Astrocyte (in vitro differentiated cells and primary cell): Measurements from ENCODE around the gene ERF. TPM values are rescaled to one million over a fixed set of nuclear protein-coding genes. Genes with fewer than 3 reads are reported as not detected.
"Not testable (repeated sequence)": the region's sequence is repeated elsewhere in the genome, so short reads cannot be mapped to it uniquely, and the experiment has no call there.

Source experiments
- DNase-seq: peaks from one replicate; pipeline ENCODE4 v3.0.0-alpha.2; 2010; ENCODE audit warnings: low read depth
- FAIRE-seq: peaks from 2 replicates; lab custom pipeline; 2011; peaks lifted over from hg19 to GRCh38; lab: Jason Lieb, UNC
- H2AFZ ChIP-seq: 2 replicates; pipeline ENCODE4 v1.6.0; 2012; ENCODE audit warnings: low read depth, low read length, inconsistent platforms
- H3K27ac ChIP-seq: 2 replicates; pipeline ENCODE4 v1.5.1; 2011; ENCODE audit warnings: low read depth, low read length, inconsistent platforms
- H3K27me3 ChIP-seq: 2 replicates; pipeline ENCODE4 v1.6.0; 2011; ENCODE audit warnings: low read length, inconsistent platforms; ENCODE audit not compliant: insufficient read depth
- H3K36me3 ChIP-seq: 2 replicates; pipeline ENCODE4 v1.5.1; 2011; ENCODE audit warnings: low read length, inconsistent platforms; ENCODE audit not compliant: insufficient read depth
- H3K4me1 ChIP-seq: 2 replicates; pipeline ENCODE4 v1.5.1; 2011; ENCODE audit warnings: low read length, inconsistent platforms; ENCODE audit not compliant: insufficient read depth
- H3K4me2 ChIP-seq: 2 replicates; pipeline ENCODE4 v1.6.0; 2012; ENCODE audit warnings: low read length, inconsistent platforms
- H3K4me3 ChIP-seq: 2 replicates; pipeline ENCODE4 v1.5.1; 2011; ENCODE audit warnings: low read depth, mild to moderate bottlenecking, low read length, inconsistent platforms; ENCODE audit not compliant: insufficient read depth
- H3K79me2 ChIP-seq: 2 replicates; pipeline ENCODE4 v1.6.0; 2012; ENCODE audit warnings: mild to moderate bottlenecking, low read length, inconsistent platforms; ENCODE audit not compliant: insufficient read depth
- H3K9ac ChIP-seq: 2 replicates; pipeline ENCODE4 v1.6.0; 2012; ENCODE audit warnings: mild to moderate bottlenecking, low read length, inconsistent platforms
- H3K9me3 ChIP-seq: 2 replicates; pipeline ENCODE4 v1.5.1; 2012; ENCODE audit warnings: low read depth, mild to moderate bottlenecking, low read length, inconsistent platforms; ENCODE audit not compliant: insufficient read depth
- H4K20me1 ChIP-seq: 2 replicates; pipeline ENCODE4 v1.6.0; 2012; ENCODE audit warnings: low read length, inconsistent platforms; ENCODE audit not compliant: insufficient read depth
- H3K27ac Mint-ChIP-seq: one replicate; pipeline ENCODE4 v1.8.0; 2021; ENCODE audit warnings: mild to moderate bottlenecking, mixed read lengths; ENCODE audit not compliant: unreplicated experiment
- H3K27me3 Mint-ChIP-seq: one replicate; pipeline ENCODE4 v1.8.0; 2021; ENCODE audit warnings: low read depth, mixed read lengths; ENCODE audit not compliant: unreplicated experiment
- H3K36me3 Mint-ChIP-seq: one replicate; pipeline ENCODE4 v1.8.0; 2021; ENCODE audit warnings: low read depth, mixed read lengths; ENCODE audit not compliant: unreplicated experiment
- H3K4me1 Mint-ChIP-seq: one replicate; pipeline ENCODE4 v1.8.0; 2021; ENCODE audit warnings: low read depth, mixed read lengths; ENCODE audit not compliant: unreplicated experiment
- H3K4me3 Mint-ChIP-seq: one replicate; pipeline ENCODE4 v1.8.0; 2021; ENCODE audit warnings: mild to moderate bottlenecking, moderate library complexity, mixed read lengths; ENCODE audit not compliant: unreplicated experiment
- H3K9me3 Mint-ChIP-seq: one replicate; pipeline ENCODE4 v1.8.0; 2021; ENCODE audit warnings: mild to moderate bottlenecking, mixed read lengths; ENCODE audit not compliant: unreplicated experiment
- CTCF ChIP-seq: IDR thresholded peaks from 2 replicates; pipeline ENCODE4 v1.5.1; 2011; ENCODE audit warnings: low read depth, mild to moderate bottlenecking, inconsistent platforms, low read length, moderate library complexity; ENCODE audit not compliant: insufficient read depth
- EZH2 ChIP-seq: IDR thresholded peaks from 2 replicates; pipeline ENCODE4 v1.6.1; 2012; ENCODE audit warnings: mild to moderate bottlenecking, low read length, inconsistent platforms; ENCODE audit not compliant: insufficient read depth
- total RNA-seq: library from RNA; stranded (reverse); gene quantifications from 2 replicates; pipeline ENCODE4 v1.2.1, GENCODE V29; 2021

The ERF gene
- total RNA-seq, 1 donor from 2014 or later, result 108 TPM

- Histone ChIP-seq H3K79me2 (no peaks in the 10 kb centered on the region), H3K4me1 (no peaks in the 10 kb centered on the region), H3K4me2 (no peak overlapping the region), H3K27ac (no peak overlapping the region), H3K27me3 (no peaks in the 10 kb centered on the region), H3K36me3 (no peaks in the 10 kb centered on the region), H4K20me1 (no peaks in the 10 kb centered on the region), H3K9ac (no peak overlapping the region), H3K4me3 (no peak overlapping the region), H3K9me3 (no peaks in the 10 kb centered on the region), H2AFZ (no peak overlapping the region)
- Mint-ChIP-seq H3K27ac (no peak overlapping the region), H3K9me3 (no peaks in the 10 kb centered on the region), H3K4me1 (no peaks in the 10 kb centered on the region), H3K27me3 (no peaks in the 10 kb centered on the region), H3K36me3 (no peaks in the 10 kb centered on the region), H3K4me3 (no peak overlapping the region)
- no peak for FAIRE-seq
- no peak for DNase-seq
- no peak for TF ChIP-seq EZH2
- no peak for TF ChIP-seq CTCF
Observed at GRCh38 chr19:42261763-42262162, 6.8 kb upstream of the ERF start.

GRCh38 chr19:42257842-42258241, 2.9 kb upstream of the ERF start:
- H3K4me3 Mint-ChIP-seq, FAIRE-seq: not testable (repeated sequence)

DNA sequence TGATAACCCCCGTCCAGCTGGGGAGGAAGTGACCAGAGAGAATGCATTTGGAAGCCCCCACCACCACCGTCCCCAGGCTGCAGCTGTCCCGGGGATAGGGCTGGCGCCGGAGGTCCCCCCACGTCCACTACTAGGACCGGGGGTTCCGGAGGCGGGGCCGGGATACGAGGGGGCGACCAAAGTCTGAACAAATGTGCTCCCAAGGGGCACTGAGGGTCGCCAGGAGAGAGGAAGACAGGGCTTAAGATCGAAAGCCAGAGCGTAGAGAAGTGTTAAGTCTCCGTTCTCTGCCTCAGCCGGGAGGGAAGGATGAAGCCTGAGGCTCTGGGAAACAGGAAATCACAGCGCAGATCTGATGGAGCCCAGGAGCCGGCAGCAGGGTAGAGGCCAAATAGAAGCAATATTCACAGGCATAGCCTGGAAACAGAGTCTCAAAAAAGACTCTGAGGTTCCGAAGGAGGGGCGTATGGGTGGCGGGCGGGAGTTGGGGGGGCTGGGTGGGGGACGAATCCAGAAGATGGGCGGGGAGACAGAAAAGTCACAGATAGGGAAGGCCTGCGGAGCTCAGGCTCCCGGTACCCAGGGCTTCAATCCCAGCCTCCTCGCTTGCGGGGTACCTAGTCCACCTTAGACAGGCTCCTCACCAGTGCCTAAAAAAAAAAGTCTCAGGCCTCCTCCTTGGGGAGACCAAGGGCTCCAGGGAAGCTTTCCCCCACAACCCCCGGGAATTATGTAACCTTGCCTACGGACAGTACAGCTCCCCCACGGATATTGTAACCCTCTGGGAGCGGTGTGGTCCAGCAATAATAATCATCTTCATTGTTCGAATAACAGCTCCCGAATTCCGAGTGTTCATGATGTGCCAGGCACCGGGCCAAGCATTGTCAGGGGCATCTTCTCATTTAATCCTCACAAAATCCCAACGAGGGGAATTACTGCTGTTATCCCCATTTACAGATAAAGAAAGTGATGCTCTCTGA, 1.1 kb upstream of the ERF start:
- H3K36me3 Mint-ChIP-seq, result peaks cover 2% of the 10 kb centered on the region
- H3K79me2 ChIP-seq, result peaks cover 35% of the 10 kb centered on the region
- H3K4me3 ChIP-seq, result peak overlapping the region; percentile 65
- peaks cover 23% of the 10 kb centered on the region for H3K4me1 ChIP-seq
- H2AFZ ChIP-seq, result peak overlapping the region; percentile 83
- peak overlapping the region; percentile 73 for H3K27ac ChIP-seq
- H3K27me3 ChIP-seq, result no peaks in the 10 kb centered on the region
- FAIRE-seq (no peak), DNase-seq (no peak)
- no peaks in the 10 kb centered on the region for H3K9me3 ChIP-seq
- TF ChIP-seq EZH2 (no peak), CTCF (no peak)
- no peaks in the 10 kb centered on the region for H3K36me3 ChIP-seq
- H4K20me1 ChIP-seq, result peaks cover 20% of the 10 kb centered on the region
- no peaks in the 10 kb centered on the region for H3K27me3 Mint-ChIP-seq
- peak overlapping the region; percentile 85 for H3K4me3 Mint-ChIP-seq
- H3K4me2 ChIP-seq, result peak overlapping the region; percentile 95
- H3K27ac Mint-ChIP-seq, result peak overlapping the region; percentile 94
- H3K9me3 Mint-ChIP-seq, result peaks cover 3% of the 10 kb centered on the region
- H3K9ac ChIP-seq, result peak overlapping the region; percentile 85
- H3K4me1 Mint-ChIP-seq, result peaks cover 9% of the 10 kb centered on the region

More at GRCh38 chr19:42257842-42258241, 2.9 kb upstream of the ERF start:
- not testable (repeated sequence) for H3K4me2 ChIP-seq, H3K9ac ChIP-seq, H3K27ac Mint-ChIP-seq, H3K36me3 ChIP-seq, H3K9me3 ChIP-seq, H3K27ac ChIP-seq, DNase-seq, H3K27me3 ChIP-seq, H3K27me3 Mint-ChIP-seq, H3K4me3 ChIP-seq, H3K9me3 Mint-ChIP-seq, H3K4me1 Mint-ChIP-seq, H4K20me1 ChIP-seq, H3K36me3 Mint-ChIP-seq, H2AFZ ChIP-seq
- peaks cover 12% of the 10 kb centered on the region for H3K4me1 ChIP-seq
- H3K79me2 ChIP-seq, result peaks cover 17% of the 10 kb centered on the region
